ENCODE results near the gene TCF7.

Gene TCF7

GRCh38 chr5:134091626-134092121, 22.8 kb upstream of the TCF7 start:
- no peak for DNase-seq (ENCODE audit: low spot score)

- no peak for DNase-seq (ENCODE audit: low spot score)
Measured at GRCh38 chr5:134092875-134093274, 21.6 kb upstream of the TCF7 start.

GRCh38 chr5:134093351-134093750, 21.1 kb upstream of the TCF7 start:
- no peak for DNase-seq (ENCODE audit: low spot score)

GRCh38 chr5:134095293-134095692, 19.2 kb upstream of the TCF7 start:
- no peak for DNase-seq (ENCODE audit: low spot score)

- DNase-seq (ENCODE audit: low spot score), result no peak
Measured at GRCh38 chr5:134095887-134096589, 18.4 kb upstream of the TCF7 start.

- no peak for DNase-seq (ENCODE audit: low spot score)
Measured at GRCh38 chr5:134097211-134097749, 17.2 kb upstream of the TCF7 start.

- no peak for DNase-seq (ENCODE audit: low spot score)
Measured at GRCh38 chr5:134098690-134099089, 15.8 kb upstream of the TCF7 start.

- no peak for DNase-seq (ENCODE audit: low spot score)
Measured at GRCh38 chr5:134099288-134099872, 15.1 kb upstream of the TCF7 start.

- DNase-seq (ENCODE audit: low spot score), result no peak
Measured at GRCh38 chr5:134099939-134100282, 14.6 kb upstream of the TCF7 start.

- no peak for DNase-seq (ENCODE audit: low spot score)
Measured at GRCh38 chr5:134100283-134101091, 14.0 kb upstream of the TCF7 start.

- DNase-seq (ENCODE audit: low spot score), result peak; percentile 70
Measured at GRCh38 chr5:134101686-134102439, 12.6 kb upstream of the TCF7 start.

- no peak for DNase-seq (ENCODE audit: low spot score)
Measured at GRCh38 chr5:134103397-134103796, 11.1 kb upstream of the TCF7 start.

- DNase-seq (ENCODE audit: low spot score), result no peak
Measured at GRCh38 chr5:134103998-134104654, 10.4 kb upstream of the TCF7 start.

- no peak for DNase-seq (ENCODE audit: low spot score)
Measured at GRCh38 chr5:134106991-134107701, 7.3 kb upstream of the TCF7 start.

GRCh38 chr5:134107779-134108178, 6.7 kb upstream of the TCF7 start:
- no peak for DNase-seq (ENCODE audit: low spot score)

- DNase-seq (ENCODE audit: low spot score), result no peak
Measured at GRCh38 chr5:134110382-134110781, 4.1 kb upstream of the TCF7 start.

GRCh38 chr5:134111741-134112647, 2.5 kb upstream of the TCF7 start:
- DNase-seq (ENCODE audit: low spot score), result no peak

GRCh38 chr5:134112726-134113362, 1.6 kb upstream of the TCF7 start:
- DNase-seq (ENCODE audit: low spot score), result no peak

- DNase-seq (ENCODE audit: low spot score), result no peak
Measured at GRCh38 chr5:134113363-134113889, 1.1 kb upstream of the TCF7 start.

All from HuH-7.5 (cell line).